GM19099 (cell line): Measurements from ENCODE around the gene GCLC.

Source experiments
- POLR2A ChIP-seq: IDR thresholded peaks from 3 replicates; pipeline ENCODE4 v1.6.1; 2011; ENCODE audit warnings: low read depth; ENCODE audit not compliant: insufficient read length; ENCODE audit errors: extremely low read depth

GCLC gene

GRCh38 chr6:53536561-53536960 is 8.3 kb downstream of the GCLC start:
- TF ChIP-seq POLR2A: no peak

- TF ChIP-seq POLR2A: no peak
Measured at GRCh38 chr6:53532942-53533341, 12.0 kb downstream of the GCLC start.

- no peak for TF ChIP-seq POLR2A
Measured at GRCh38 chr6:53532061-53532797, 12.7 kb downstream of the GCLC start.

- no peak for TF ChIP-seq POLR2A
Measured at GRCh38 chr6:53530780-53531386, 14.0 kb downstream of the GCLC start.

GRCh38 chr6:53530346-53530745 is 14.6 kb downstream of the GCLC start:
- TF ChIP-seq POLR2A: no peak

GRCh38 chr6:53529324-53530036 is 15.4 kb downstream of the GCLC start:
- no peak for TF ChIP-seq POLR2A

- TF ChIP-seq POLR2A: no peak
Measured at GRCh38 chr6:53528107-53528506, 16.8 kb downstream of the GCLC start.

GRCh38 chr6:53527249-53527765 is 17.6 kb downstream of the GCLC start:
- TF ChIP-seq POLR2A: no peak

- TF ChIP-seq POLR2A: no peak
Measured at GRCh38 chr6:53526000-53526399, 18.9 kb downstream of the GCLC start.

GRCh38 chr6:53524455-53524815 is 20.5 kb downstream of the GCLC start:
- no peak for TF ChIP-seq POLR2A

- no peak for TF ChIP-seq POLR2A
Measured at GRCh38 chr6:53523511-53524454, 21.1 kb downstream of the GCLC start.

GRCh38 chr6:53520320-53520928 is 24.5 kb downstream of the GCLC start:
- no peak for TF ChIP-seq POLR2A

- no peak for TF ChIP-seq POLR2A
Measured at GRCh38 chr6:53518862-53519261, 26.0 kb downstream of the GCLC start.

GRCh38 chr6:53517021-53517420 is 27.9 kb downstream of the GCLC start:
- TF ChIP-seq POLR2A: no peak
